Measurements from ENCODE around the gene ATP13A4.
"Not testable (repeated sequence)": the region's sequence is repeated elsewhere in the genome, so short reads cannot be mapped to it uniquely, and the experiment has no call there.

The ATP13A4 gene

DNA sequence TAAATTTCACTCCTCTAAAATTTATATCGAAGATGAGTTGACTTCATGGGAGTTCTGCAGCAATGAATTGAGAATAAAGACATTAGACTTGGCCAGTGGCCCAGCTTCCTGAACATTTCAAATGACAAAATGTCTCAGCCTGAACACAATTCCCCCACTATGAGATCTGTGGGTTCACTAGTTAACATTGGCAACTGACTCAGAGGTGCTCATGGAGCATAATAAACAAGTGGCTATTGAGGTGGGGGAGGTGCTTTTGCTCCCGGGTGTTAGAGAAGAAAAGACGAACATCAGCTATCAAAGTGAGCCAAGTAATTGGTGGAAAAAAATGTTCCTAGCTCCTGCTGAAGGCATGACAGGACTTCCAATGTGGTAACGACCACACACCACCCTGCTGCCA is 6.3 kb downstream of the ATP13A4 start:
- no peak for DNase-seq (ENCODE audit: low read depth, low spot score)
- in situ Hi-C loops (cut with HindIII; ENCODE audit: low sequenced_read_pairs) = no loop called here
- H3K4me3 ChIP-seq (ENCODE audit: low read depth, low read length) = no peak overlapping the region
- TF ChIP-seq, protein P1, sequence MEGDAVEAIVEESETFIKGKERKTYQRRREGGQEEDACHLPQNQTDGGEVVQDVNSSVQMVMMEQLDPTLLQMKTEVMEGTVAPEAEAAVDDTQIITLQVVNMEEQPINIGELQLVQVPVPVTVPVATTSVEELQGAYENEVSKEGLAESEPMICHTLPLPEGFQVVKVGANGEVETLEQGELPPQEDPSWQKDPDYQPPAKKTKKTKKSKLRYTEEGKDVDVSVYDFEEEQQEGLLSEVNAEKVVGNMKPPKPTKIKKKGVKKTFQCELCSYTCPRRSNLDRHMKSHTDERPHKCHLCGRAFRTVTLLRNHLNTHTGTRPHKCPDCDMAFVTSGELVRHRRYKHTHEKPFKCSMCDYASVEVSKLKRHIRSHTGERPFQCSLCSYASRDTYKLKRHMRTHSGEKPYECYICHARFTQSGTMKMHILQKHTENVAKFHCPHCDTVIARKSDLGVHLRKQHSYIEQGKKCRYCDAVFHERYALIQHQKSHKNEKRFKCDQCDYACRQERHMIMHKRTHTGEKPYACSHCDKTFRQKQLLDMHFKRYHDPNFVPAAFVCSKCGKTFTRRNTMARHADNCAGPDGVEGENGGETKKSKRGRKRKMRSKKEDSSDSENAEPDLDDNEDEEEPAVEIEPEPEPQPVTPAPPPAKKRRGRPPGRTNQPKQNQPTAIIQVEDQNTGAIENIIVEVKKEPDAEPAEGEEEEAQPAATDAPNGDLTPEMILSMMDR (IDR thresholded peaks at IDR 0.05; ENCODE audit: low read depth, low read length) = no peak

DNA sequence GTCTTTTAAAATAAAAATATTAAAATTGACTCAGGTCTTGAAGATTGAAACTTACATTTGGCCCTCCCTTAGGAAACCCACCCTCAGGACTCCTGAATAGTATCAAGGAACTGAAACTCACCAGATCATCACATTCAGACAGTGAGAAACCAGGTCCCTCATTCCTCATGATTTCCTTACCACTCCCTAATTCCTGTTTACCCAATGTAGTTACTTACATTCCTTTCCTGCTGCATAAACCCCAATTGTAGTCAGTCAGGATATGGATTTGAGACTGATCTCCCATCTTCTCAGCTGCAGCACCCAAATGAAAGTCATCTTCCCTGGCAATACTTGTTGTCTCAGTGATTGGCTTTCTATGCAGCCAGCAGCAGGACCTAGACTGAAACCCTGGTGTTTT is 8.6 kb downstream of the ATP13A4 start:
- no peak overlapping the region for H3K4me3 ChIP-seq (ENCODE audit: low read depth, low read length)
- in situ Hi-C loops (cut with HindIII; ENCODE audit: low sequenced_read_pairs) = no loop called here
- no peak for DNase-seq (ENCODE audit: low read depth, low spot score)
- TF ChIP-seq, protein P1 (IDR thresholded peaks at IDR 0.05; ENCODE audit: low read depth, low read length) = no peak

GRCh38 chr3:193545304-193545703 is 9.4 kb downstream of the ATP13A4 start:
- no peak overlapping the region for H3K4me3 ChIP-seq (ENCODE audit: low read depth, low read length)
- TF ChIP-seq, protein P1 (IDR thresholded peaks at IDR 0.05; ENCODE audit: low read depth, low read length) = no peak
- in situ Hi-C loops (cut with HindIII; ENCODE audit: low sequenced_read_pairs) = no loop called here
- DNase-seq (ENCODE audit: low read depth, low spot score) = no peak

DNA sequence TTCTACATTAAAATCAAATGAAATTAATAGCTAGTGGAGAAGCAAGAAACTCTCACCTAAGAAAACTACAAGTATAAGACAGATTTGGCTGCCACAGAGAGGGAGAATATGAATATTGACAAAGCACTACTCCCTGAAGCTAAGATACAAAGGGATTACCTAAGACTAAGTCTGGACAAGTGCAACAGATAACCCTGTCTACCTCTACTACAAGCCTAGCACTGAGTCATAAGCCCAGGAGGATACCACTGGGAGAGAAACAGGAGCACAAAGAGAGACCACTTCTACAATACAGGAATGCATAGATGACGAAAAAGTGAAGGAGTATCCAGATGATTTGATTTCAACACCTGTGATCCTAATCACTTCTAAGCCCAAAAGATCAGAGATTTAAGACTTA is 10.4 kb downstream of the ATP13A4 start:
- in situ Hi-C loops (cut with HindIII; ENCODE audit: low sequenced_read_pairs) = no loop called here
- TF ChIP-seq, protein P1 (IDR thresholded peaks at IDR 0.05; ENCODE audit: low read depth, low read length) = no peak
- no peak overlapping the region for H3K4me3 ChIP-seq (ENCODE audit: low read depth, low read length)
- no peak for DNase-seq (ENCODE audit: low read depth, low spot score)

DNA sequence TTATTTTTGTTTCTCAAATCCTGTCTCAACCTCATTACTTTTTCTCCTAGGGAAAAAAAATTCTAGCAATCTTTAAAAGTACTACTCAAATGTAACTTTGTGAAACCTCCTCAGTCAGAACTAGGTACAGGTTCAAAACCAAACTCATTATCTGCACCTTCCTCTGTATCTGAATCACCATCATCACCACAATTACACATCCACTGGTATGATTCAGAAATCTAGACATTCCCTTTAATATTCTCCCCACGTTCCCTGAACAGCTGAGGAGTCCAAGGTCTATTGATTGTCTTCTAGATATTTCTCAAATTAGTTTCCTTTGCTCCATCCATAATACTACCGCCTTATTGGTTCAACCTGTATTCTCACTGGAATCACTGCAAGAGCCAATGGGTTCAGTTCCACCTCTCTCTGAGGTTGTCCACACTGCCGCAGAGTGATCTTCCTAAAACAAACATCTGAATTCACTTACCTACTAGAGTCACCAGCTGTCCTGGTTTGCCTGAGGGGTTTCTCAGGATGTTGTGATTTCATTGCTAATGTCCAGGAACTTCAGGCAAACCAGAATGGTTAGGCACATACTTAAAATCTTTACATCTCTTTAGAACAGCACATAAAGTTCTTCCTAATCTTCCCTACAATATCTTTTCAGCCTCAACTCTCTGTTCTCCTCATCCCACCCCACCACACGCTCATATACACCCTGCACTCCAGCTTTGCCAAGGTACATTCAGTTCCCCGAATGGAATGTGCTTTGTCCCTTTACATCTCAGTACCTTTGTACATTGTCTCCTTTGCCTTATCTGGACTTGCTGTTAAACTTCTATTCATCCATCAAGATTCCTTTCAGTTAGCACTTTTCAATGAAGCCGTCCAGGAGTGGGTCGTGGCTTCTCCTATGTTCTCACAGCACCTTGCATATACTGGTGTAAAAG is 24.2 kb downstream of the ATP13A4 start:
- TF ChIP-seq, protein P1 (IDR thresholded peaks at IDR 0.05; ENCODE audit: low read depth, low read length) = no peak
- DNase-seq (ENCODE audit: low read depth, low spot score) = no peak
- in situ Hi-C loops (cut with HindIII; ENCODE audit: low sequenced_read_pairs) = no loop called here
- H3K4me3 ChIP-seq (ENCODE audit: low read depth, low read length) = no peak overlapping the region

GRCh38 chr3:193526085-193526484 is 28.6 kb downstream of the ATP13A4 start:
- in situ Hi-C loops (cut with HindIII; ENCODE audit: low sequenced_read_pairs); H3K4me3 ChIP-seq (ENCODE audit: low read depth, low read length): not testable (repeated sequence)

GRCh38 chr3:193522473-193522872 is 32.2 kb downstream of the ATP13A4 start:
- DNase-seq (ENCODE audit: low read depth, low spot score) = no peak
- in situ Hi-C loops (cut with HindIII; ENCODE audit: low sequenced_read_pairs) = no loop called here
- TF ChIP-seq, protein P1 (IDR thresholded peaks at IDR 0.05; ENCODE audit: low read depth, low read length) = no peak
- no peak overlapping the region for H3K4me3 ChIP-seq (ENCODE audit: low read depth, low read length)

More at GRCh38 chr3:193526085-193526484, 28.6 kb downstream of the ATP13A4 start:
- DNase-seq (ENCODE audit: low read depth, low spot score) = not testable (repeated sequence)

Data from astrocyte of the spinal cord (primary cell).